ENCODE results near the gene GPC5.

The GPC5 gene

GRCh38 chr13:92362717-92363116 is 964.3 kb downstream of the GPC5 start:
- no peak for DNase-seq (ENCODE audit: low spot score)

GRCh38 chr13:92365904-92366303 is 967.5 kb downstream of the GPC5 start:
- no peak for DNase-seq (ENCODE audit: low spot score)

GRCh38 chr13:92377396-92377795 is 979.0 kb downstream of the GPC5 start:
- DNase-seq (ENCODE audit: low spot score): no peak

GRCh38 chr13:92379371-92379770 is 981.0 kb downstream of the GPC5 start:
- no peak for DNase-seq (ENCODE audit: low spot score)

GRCh38 chr13:92384410-92384809 is 986.0 kb downstream of the GPC5 start:
- DNase-seq (ENCODE audit: low spot score): no peak

GRCh38 chr13:92387245-92387644 is 988.8 kb downstream of the GPC5 start:
- DNase-seq (ENCODE audit: low spot score): no peak

- DNase-seq (ENCODE audit: low spot score): no peak
Measured at GRCh38 chr13:92390217-92390616, 991.8 kb downstream of the GPC5 start.

GRCh38 chr13:92403606-92404005 is 1005.2 kb downstream of the GPC5 start:
- no peak for DNase-seq (ENCODE audit: low spot score)

GRCh38 chr13:92407858-92408257 is 1009.4 kb downstream of the GPC5 start:
- DNase-seq (ENCODE audit: low spot score): no peak

- no peak for DNase-seq (ENCODE audit: low spot score)
Measured at GRCh38 chr13:92412481-92412880, 1014.1 kb downstream of the GPC5 start.

GRCh38 chr13:92412996-92413395 is 1014.6 kb downstream of the GPC5 start:
- DNase-seq (ENCODE audit: low spot score): no peak

GRCh38 chr13:92413452-92413851 is 1015.0 kb downstream of the GPC5 start:
- no peak for DNase-seq (ENCODE audit: low spot score)

- DNase-seq (ENCODE audit: low spot score): no peak
Measured at GRCh38 chr13:92414851-92415250, 1016.4 kb downstream of the GPC5 start.

- DNase-seq (ENCODE audit: low spot score): no peak
Measured at GRCh38 chr13:92415781-92416180, 1017.4 kb downstream of the GPC5 start.

- DNase-seq (ENCODE audit: low spot score): no peak
Measured at GRCh38 chr13:92418818-92419412, 1020.5 kb downstream of the GPC5 start.

GRCh38 chr13:92429231-92429630 is 1030.8 kb downstream of the GPC5 start:
- no peak for DNase-seq (ENCODE audit: low spot score)

GRCh38 chr13:92433386-92433785 is 1035.0 kb downstream of the GPC5 start:
- no peak for DNase-seq (ENCODE audit: low spot score)

- DNase-seq (ENCODE audit: low spot score): no peak
Measured at GRCh38 chr13:92433963-92434362, 1035.5 kb downstream of the GPC5 start.

GRCh38 chr13:92436924-92437323 is 1038.5 kb downstream of the GPC5 start:
- DNase-seq (ENCODE audit: low spot score): no peak

GRCh38 chr13:92444244-92444643 is 1045.8 kb downstream of the GPC5 start:
- no peak for DNase-seq (ENCODE audit: low spot score)

- no peak for DNase-seq (ENCODE audit: low spot score)
Measured at GRCh38 chr13:92451060-92451459, 1052.6 kb downstream of the GPC5 start.

- DNase-seq (ENCODE audit: low spot score): no peak
Measured at GRCh38 chr13:92452840-92453239, 1054.4 kb downstream of the GPC5 start.

- no peak for DNase-seq (ENCODE audit: low spot score)
Measured at GRCh38 chr13:92459306-92459705, 1060.9 kb downstream of the GPC5 start.

GRCh38 chr13:92460479-92460878 is 1062.1 kb downstream of the GPC5 start:
- no peak for DNase-seq (ENCODE audit: low spot score)

GRCh38 chr13:92461402-92461801 is 1063.0 kb downstream of the GPC5 start:
- DNase-seq (ENCODE audit: low spot score): no peak
